Activated T-cell treated with anti-CD3 and anti-CD28 coated beads for 24 hours (primary cell): ENCODE results near the gene RBM26.

Experiments used
- DNase-seq: peaks from one replicate; pipeline ENCODE4 v3.0.0-alpha.2; 2020; ENCODE audit warnings: low read depth

The RBM26 gene

GRCh38 chr13:79336966-79337365, 69.1 kb downstream of the RBM26 start:
- no peak for DNase-seq

DNA sequence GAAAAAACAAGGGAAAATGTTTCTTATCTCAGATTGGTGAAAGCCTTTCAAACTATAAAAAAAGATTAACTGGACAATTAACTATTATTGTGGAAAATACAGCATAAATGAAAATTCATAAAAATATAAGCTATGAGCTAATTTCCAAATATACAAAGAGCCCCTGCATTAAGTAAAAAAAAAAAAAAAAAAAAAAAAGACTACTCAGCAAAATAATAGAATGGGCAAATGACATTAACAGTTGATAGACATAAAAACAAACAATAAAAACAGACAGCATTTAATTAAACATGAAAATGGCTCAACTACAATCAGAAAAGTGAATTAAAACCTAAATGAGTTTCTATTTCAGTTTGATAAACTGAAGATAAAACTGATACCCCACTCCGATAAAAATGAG, 77.5 kb downstream of the RBM26 start:
- DNase-seq: no peak

- no peak for DNase-seq
These were observed 85.6 kb downstream of the RBM26 start for GRCh38 chr13:79320433-79320832.

- DNase-seq: no peak
These were observed 87.4 kb downstream of the RBM26 start for GRCh38 chr13:79318664-79319063.

DNA sequence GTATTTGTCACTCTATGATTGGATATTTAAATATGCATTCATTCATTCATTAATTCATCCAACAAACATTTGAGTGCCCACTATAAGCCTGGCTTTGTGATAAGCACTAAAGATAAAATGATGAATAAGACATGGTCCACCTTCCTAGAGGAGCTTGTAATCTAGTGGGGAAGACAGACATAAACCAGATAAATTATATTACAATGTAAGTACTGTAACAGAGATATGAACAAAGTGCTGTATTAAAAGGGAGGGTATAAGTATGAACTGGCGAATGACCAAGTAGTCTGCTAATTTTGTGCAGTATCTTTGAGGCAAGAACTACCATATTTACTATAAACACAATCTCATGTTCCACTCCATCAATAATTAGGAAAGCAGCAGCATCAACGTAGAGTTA, 88.2 kb downstream of the RBM26 start:
- no peak for DNase-seq

DNA sequence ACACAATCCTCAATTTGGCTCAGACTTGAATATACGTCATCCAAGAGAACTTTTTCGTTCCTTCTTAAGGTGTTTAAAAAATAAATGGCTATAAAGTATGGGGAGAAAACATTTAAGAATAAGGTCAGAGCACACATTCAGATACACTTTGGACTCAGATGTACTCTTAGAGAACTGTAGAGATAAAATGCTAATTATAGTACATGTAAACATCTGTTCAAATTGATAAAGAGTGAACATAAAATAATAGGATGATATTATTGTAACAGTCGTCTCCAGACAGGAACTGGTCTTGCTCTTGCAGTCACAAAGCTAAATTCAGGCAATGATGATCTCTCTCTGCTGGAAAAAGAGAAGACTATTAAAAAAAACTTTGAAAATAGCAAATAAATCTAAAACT, 91.4 kb downstream of the RBM26 start:
- no peak for DNase-seq

GRCh38 chr13:79312340-79312855, 93.7 kb downstream of the RBM26 start:
- no peak for DNase-seq

- DNase-seq: no peak
These were observed 94.7 kb downstream of the RBM26 start for GRCh38 chr13:79311386-79311785.

- DNase-seq: no peak
These were observed 96.4 kb downstream of the RBM26 start for GRCh38 chr13:79309690-79310089.

GRCh38 chr13:79307866-79308298, 98.2 kb downstream of the RBM26 start:
- DNase-seq: no peak

- no peak for DNase-seq
These were observed 98.6 kb downstream of the RBM26 start for GRCh38 chr13:79307433-79307861.

- no peak for DNase-seq
These were observed 99.4 kb downstream of the RBM26 start for GRCh38 chr13:79306650-79307049.

DNA sequence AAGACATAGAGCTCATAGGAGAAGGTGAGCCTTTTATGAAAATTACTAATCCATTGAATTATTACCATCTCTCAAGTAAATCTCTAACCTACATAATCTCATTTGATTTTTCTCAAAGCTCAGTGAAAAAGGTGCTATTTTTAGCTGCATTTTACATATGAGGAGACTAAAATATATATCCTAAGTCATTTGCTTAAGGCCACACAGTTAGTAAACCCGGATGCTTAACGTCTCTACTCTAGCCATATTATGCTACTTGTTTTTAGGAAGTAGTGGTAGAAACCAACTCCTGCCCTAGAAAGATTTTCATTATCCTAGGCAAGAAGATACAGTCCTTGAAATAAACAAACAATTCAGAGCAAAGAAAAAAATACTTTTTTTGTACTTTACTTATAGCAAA, 108.9 kb downstream of the RBM26 start:
- no peak for DNase-seq

DNA sequence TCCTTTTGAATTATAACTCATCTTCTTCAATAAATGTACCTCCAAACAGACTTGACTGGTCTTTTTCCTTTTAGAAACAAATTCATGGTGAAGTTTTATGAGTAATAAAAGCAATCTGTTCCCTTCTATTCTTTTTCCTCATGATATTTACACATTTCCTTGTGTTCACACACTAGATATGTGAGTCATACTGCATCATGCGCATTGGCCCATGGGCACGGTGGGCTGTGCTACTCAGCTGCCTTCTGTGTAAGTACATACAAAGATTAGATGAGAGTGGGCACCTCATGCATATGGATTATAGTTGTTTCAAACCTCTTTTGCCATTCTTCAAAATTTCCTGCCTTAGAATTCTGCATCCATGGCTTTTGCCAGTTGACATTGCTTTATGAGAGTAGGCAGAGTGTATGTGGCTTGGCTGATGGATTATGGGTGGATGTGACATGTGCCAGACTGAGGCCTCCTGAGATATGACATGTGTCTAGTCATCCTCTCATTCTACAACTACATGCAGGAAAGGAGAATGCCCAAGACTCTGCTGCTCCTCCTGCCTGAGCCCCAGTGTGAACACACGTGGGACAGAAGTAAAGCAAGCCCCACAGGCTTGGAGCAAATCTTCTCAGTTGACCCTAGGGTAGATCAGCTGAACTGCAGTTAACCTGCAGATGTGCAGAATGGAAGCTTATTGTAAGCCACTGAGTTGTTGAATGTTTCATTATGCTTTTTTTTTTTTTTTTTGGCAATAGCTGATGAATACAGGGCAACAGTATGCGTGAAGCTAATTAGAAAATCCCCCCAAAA, 109.9 kb downstream of the RBM26 start:
- no peak for DNase-seq

DNA sequence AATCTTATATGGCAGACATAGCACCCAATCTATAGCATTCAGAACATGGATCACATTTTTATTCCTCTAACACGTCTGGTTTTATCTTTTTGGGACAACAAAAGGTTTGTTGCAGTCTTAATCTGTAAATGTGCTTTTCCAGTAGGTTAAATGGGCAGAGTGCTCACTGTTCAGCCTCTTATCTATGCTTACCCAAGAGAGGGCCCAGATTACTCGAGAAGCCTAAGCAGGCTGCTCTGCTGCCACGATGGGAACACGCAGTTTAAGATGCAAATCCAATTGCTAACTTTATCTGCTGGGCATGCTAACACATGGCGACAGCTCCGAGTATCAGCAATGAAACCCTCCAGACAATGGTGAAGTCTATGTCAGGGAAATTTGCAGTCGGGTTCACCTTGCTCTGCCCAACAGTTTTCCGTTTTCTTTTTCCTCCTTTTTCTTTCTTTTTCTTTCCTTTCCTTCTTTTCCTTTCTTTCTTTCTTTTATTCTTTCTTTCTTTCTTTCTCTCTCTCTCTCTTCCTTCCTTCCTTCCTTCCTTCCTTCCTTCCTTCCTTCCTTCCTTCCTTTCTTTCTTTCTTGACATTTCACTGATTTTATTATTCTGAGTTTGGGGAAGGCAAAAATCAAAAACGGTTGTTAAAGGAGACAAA, 115.3 kb downstream of the RBM26 start:
- DNase-seq: no peak

DNA sequence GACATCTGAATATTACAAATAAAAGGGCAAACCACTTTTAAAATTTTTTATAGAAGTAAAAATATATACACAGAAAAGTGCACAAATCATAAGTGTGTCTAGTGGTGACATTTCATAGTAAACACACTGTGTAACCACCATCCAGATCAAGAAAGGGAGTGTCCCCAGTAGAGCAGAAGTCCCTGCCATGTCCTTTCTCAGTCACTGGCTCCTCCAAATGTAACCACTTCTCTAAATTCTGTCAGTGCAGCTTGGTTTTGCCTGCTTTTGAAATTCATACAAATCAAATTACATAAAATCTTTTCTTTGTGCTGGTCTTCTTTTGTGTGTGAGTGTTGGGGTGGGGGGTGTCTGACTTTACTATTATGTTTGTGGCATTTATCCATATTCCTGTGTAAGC, 116.5 kb downstream of the RBM26 start:
- DNase-seq: no peak

- no peak for DNase-seq
These were observed 117.9 kb downstream of the RBM26 start for GRCh38 chr13:79287939-79288795.

GRCh38 chr13:79285159-79285558, 120.9 kb downstream of the RBM26 start:
- DNase-seq: no peak

DNA sequence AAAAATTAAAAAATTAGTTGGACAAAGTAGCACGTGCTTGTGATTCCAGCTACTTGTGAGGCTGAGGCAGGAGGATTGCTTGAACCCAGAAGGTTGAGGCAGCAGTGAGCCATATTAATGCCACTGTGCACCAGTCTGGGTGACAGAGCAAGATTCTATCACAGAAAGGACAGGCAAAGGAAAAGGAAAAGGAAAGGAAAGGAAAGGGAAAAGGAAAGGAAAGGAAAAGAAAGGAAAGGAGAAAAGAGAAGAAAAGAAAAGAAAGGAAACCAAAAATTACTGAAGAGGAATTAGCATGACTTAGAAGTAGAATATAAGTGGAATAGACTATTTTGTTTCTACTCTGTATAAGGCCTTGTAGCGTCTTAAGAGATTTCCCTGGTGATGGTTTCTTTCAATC, 122.3 kb downstream of the RBM26 start:
- no peak for DNase-seq

GRCh38 chr13:79282976-79283375, 123.1 kb downstream of the RBM26 start:
- no peak for DNase-seq

- DNase-seq: no peak
These were observed 123.5 kb downstream of the RBM26 start for GRCh38 chr13:79282508-79282907.

DNA sequence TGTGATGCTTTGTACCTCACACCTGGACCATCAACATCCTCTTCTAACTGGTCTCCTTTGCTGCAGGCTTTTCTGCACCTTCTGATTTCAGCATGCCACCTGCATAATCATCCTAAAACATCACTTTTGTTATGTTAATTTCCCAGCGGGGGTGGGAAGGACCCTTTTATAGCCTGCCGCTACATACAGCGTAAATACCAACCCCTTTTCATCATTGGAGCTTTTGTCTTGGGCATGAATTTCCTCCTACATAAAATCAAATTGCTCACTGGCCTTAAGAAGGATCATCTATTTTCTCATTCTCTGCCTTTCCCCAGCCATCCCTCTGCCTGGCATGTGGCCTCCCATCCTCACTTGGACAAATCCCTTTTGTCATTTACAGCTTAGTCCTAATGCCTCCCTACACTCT, 124.7 kb downstream of the RBM26 start:
- DNase-seq: no peak
